Left ventricle myocardium inferior (tissue), 1 donor: ENCODE measurements around the gene MMP27. TPM values are rescaled to one million over a fixed set of nuclear protein-coding genes. Genes with fewer than 3 reads are reported as not detected.

ENCODE experiments used
- DNase-seq: peaks from one replicate; pipeline ENCODE4 v3.0.0-alpha.2; 2020
- H3K27ac ChIP-seq: fragments of 200-600 bp; replicated peaks from 2 replicates; pipeline ENCODE4 v1.8.0; 2021
- H3K27me3 ChIP-seq: fragments of 200-600 bp; 2 replicates; pipeline ENCODE4 v1.8.0; 2021; ENCODE audit warnings: low read depth
- H3K36me3 ChIP-seq: fragments of 200-600 bp; 2 replicates; pipeline ENCODE4 v1.8.0; 2021
- H3K4me1 ChIP-seq: fragments of 200-600 bp; 2 replicates; pipeline ENCODE4 v1.8.0; 2021
- H3K4me3 ChIP-seq: fragments of 200-600 bp; 2 replicates; pipeline ENCODE4 v1.8.0; 2021; ENCODE audit warnings: mild to moderate bottlenecking, moderate library complexity
- H3K9me3 ChIP-seq: fragments of 200-600 bp; replicated peaks from 2 replicates; pipeline ENCODE4 v1.8.0; 2021
- CTCF ChIP-seq: fragments of 200-600 bp; IDR thresholded peaks from 2 replicates; pipeline ENCODE4 v1.8.0; 2021; ENCODE audit warnings: antibody characterized with exemption, mild to moderate bottlenecking, borderline replicate concordance
- intact Hi-C: fragments of 100-400 bp; cut with micrococcal nuclease; formaldehyde crosslinking; loops from one replicate; pipeline ENCODE4 v1.11.0; 2022
- total RNA-seq: library from RNA; stranded (reverse); fragmentation: NEBNext Ultra II Directional; extraction: Animal tissue kit (Norgen Biotek cat#: 25700); gene quantifications from one replicate; pipeline ENCODE4 v1.2.1, GENCODE V29; 2021
- donor health status: DM: no; HTN: yes; CAD: no; lungs with severe emphysema.

Gene MMP27
- total RNA-seq, 1 donor from 2014 or later, result not detected

GRCh38 chr11:102685754-102686153 lies 19.8 kb downstream of the MMP27 start:
- Histone ChIP-seq H3K4me1 (no peaks in the 10 kb centered on the region), H3K36me3 (no peaks in the 10 kb centered on the region), H3K9me3 (no peaks in the 10 kb centered on the region), H3K27me3 (no peaks in the 10 kb centered on the region), H3K27ac (no peak overlapping the region), H3K4me3 (no peak overlapping the region)
- intact Hi-C loops, result no loop called here
- DNase-seq, result no peak
- TF ChIP-seq CTCF, result no peak

- no peak overlapping the region for H3K27ac ChIP-seq
- intact Hi-C loops, result no loop called here
- no peaks in the 10 kb centered on the region for H3K27me3 ChIP-seq
- no peak for DNase-seq
- no peak overlapping the region for H3K4me3 ChIP-seq
- H3K4me1 ChIP-seq, result no peaks in the 10 kb centered on the region
- no peak for TF ChIP-seq CTCF
- no peaks in the 10 kb centered on the region for H3K9me3 ChIP-seq
- H3K36me3 ChIP-seq, result no peaks in the 10 kb centered on the region
These were observed 20.2 kb downstream of the MMP27 start for GRCh38 chr11:102685338-102685737.

GRCh38 chr11:102683277-102683676 lies 22.3 kb downstream of the MMP27 start:
- no peak for TF ChIP-seq CTCF
- DNase-seq, result no peak
- intact Hi-C loops, result no loop called here
- H3K9me3 ChIP-seq, result no peaks in the 10 kb centered on the region
- H3K4me1 ChIP-seq, result no peaks in the 10 kb centered on the region
- no peak overlapping the region for H3K4me3 ChIP-seq
- H3K36me3 ChIP-seq, result no peaks in the 10 kb centered on the region
- no peak overlapping the region for H3K27ac ChIP-seq
- peaks cover 3% of the 10 kb centered on the region for H3K27me3 ChIP-seq

- intact Hi-C loops, result no loop called here
- no peak for TF ChIP-seq CTCF
- no peak overlapping the region for H3K4me3 ChIP-seq
- no peaks in the 10 kb centered on the region for H3K36me3 ChIP-seq
- H3K4me1 ChIP-seq, result no peaks in the 10 kb centered on the region
- H3K27me3 ChIP-seq, result peaks cover 12% of the 10 kb centered on the region
- H3K27ac ChIP-seq, result no peak overlapping the region
- no peak for DNase-seq
- no peaks in the 10 kb centered on the region for H3K9me3 ChIP-seq
These were observed 24.6 kb downstream of the MMP27 start for GRCh38 chr11:102680945-102681344.

- DNase-seq, result no peak
- Histone ChIP-seq H3K36me3 (no peaks in the 10 kb centered on the region), H3K4me1 (no peaks in the 10 kb centered on the region), H3K9me3 (no peaks in the 10 kb centered on the region), H3K4me3 (no peak overlapping the region), H3K27ac (no peak overlapping the region), H3K27me3 (peaks cover 12% of the 10 kb centered on the region)
- TF ChIP-seq CTCF, result no peak
- intact Hi-C loops, result no loop called here
These were observed 27.5 kb downstream of the MMP27 start for GRCh38 chr11:102678022-102678421.

GRCh38 chr11:102676084-102676483 lies 29.5 kb downstream of the MMP27 start:
- DNase-seq, result no peak
- intact Hi-C loops, result no loop called here
- H3K9me3 ChIP-seq, result no peaks in the 10 kb centered on the region
- peaks cover 12% of the 10 kb centered on the region for H3K27me3 ChIP-seq
- TF ChIP-seq CTCF, result no peak
- H3K4me3 ChIP-seq, result no peak overlapping the region
- H3K36me3 ChIP-seq, result no peaks in the 10 kb centered on the region
- no peak overlapping the region for H3K27ac ChIP-seq
- no peaks in the 10 kb centered on the region for H3K4me1 ChIP-seq
